MG63 (cell line): Measurements from ENCODE around the gene SGK1. TPM values are rescaled to one million over a fixed set of nuclear protein-coding genes. Genes with fewer than 3 reads are reported as not detected.
"Not testable (repeated sequence)": the region's sequence is repeated elsewhere in the genome, so short reads cannot be mapped to it uniquely, and the experiment has no call there.

ENCODE experiments used
- DNase-seq: peaks from one replicate; pipeline ENCODE4 v3.0.0-alpha.2; 2020
- H3K27me3 ChIP-seq: fragments of 250-450 bp; sonication (Bioruptor Pico); 2 replicates; pipeline ENCODE4 v1.5.1; 2020; ENCODE audit warnings: mild to moderate bottlenecking, moderate library complexity
- H3K36me3 ChIP-seq: fragments of 250-450 bp; sonication (Bioruptor Pico); 2 replicates; pipeline ENCODE4 v1.5.1; 2020; ENCODE audit warnings: mild to moderate bottlenecking, moderate library complexity
- H3K4me3 ChIP-seq: fragments of 250-450 bp; sonication (Bioruptor Pico); 2 replicates; pipeline ENCODE4 v1.5.1; 2020; ENCODE audit warnings: mild to moderate bottlenecking, moderate library complexity
- H3K9me3 ChIP-seq: fragments of 250-450 bp; sonication (Bioruptor Pico); 2 replicates; pipeline ENCODE4 v1.5.1; 2020; ENCODE audit warnings: mild to moderate bottlenecking, moderate library complexity
- total RNA-seq: library from RNA; depleted of rRNA; stranded (reverse); fragments of >200 nt; shearing (Covaris generic); gene quantifications from 2 replicates; pipeline ENCODE4 v1.2.3, GENCODE V29; 2014; ENCODE audit warnings: low replicate concordance

SGK1 gene
- total RNA-seq, 1 experiment from 2014 or later: 80.0 TPM

DNA sequence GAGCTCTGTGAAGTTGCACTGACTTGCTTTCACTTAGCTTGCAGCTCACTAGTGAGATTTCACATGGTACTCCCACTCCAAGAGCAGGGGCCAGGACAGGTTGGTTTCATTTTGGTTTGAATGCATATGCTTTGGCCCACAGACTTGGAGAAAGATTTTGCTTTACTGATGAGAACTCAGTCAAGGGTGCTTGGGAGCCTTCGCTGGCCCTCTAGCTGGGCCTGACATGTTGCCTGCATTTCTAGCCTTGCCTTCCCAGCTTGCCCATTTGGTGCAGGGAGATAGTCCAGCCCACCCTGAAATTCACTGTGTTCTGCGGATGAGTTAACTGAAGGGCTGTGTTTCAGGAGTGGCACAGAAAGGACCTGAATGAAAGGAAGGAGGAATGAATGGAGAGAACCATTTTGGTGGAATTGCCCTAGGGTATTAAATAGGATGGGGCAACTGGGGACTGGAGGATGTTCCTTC lies 1.9 kb downstream of the SGK1 start:
- DNase-seq: no peak
- no peaks in the 10 kb centered on the region for H3K9me3 ChIP-seq

DNA sequence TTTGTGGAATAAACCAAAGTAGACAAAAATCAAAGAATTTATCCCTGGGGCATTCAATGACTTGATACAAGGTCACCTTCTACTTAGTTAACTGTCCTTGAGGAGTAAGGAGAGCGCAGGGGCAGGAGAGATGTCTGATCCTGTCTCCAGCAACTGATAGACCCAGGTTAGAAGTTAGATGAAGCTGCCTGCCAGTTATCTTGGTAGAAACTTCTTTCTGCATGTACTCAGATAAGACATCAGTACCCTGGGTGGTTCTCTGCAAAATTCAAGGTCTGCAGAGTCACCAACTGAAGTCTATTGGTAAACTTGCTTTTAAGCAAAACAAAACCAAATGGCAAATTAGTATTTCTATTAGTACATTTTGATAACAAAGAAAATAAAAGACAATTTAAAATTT lies 2.7 kb downstream of the SGK1 start:
- no peaks in the 10 kb centered on the region for H3K36me3 ChIP-seq

More for the DNA sequence above, 1.9 kb downstream of the SGK1 start:
- no peaks in the 10 kb centered on the region for H3K36me3 ChIP-seq
- H3K27me3 ChIP-seq: no peaks in the 10 kb centered on the region; the same call in 1 of the 2 replicates
- no peak overlapping the region for H3K4me3 ChIP-seq

DNA sequence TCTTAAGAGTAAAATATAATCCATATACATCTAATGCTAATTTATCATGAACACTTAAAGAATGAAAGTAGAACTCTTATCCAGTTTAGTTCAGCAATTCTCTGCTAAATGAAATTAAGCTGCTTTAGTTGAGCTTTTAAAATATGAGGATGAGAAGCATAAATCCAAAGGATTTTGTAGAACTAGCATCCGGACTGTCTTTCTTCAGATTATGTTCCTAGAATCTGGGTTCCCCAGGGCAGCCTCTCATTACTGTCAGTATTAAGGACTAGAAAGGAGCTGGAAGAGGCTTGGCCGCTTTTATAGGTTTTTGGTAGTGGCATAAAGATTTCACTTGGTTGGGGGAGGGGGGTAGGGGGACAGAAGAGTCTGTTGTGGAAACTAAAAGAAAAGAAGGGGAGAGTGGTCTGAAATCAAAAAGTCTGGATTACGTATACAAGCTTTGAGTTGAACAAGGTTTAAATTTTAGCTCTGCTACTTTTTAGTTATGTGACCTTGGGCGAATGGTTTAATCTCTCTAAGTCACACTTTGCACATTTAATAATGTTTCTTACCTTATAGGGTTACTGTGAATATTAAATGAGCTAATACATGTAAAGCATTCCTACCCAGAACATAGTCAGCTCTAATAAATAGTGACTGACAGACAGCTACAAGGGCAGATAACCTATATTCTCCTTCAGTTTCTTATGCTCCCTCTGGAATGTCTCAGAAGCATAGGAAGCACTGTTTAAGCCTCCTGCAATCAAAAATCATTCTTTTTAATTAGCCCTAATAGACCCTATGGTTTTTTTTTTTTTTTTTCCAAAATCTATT lies 3.7 kb downstream of the SGK1 start:
- no peak overlapping the region for H3K4me3 ChIP-seq
- no peaks in the 10 kb centered on the region; the same call in 1 of the 2 replicates for H3K27me3 ChIP-seq
- no peaks in the 10 kb centered on the region for H3K9me3 ChIP-seq
- H3K36me3 ChIP-seq: no peaks in the 10 kb centered on the region
- no peak for DNase-seq

More for the DNA sequence above, 2.7 kb downstream of the SGK1 start:
- DNase-seq: no peak
- no peaks in the 10 kb centered on the region; the same call in 1 of the 2 replicates for H3K27me3 ChIP-seq
- H3K4me3 ChIP-seq: no peak overlapping the region
- no peaks in the 10 kb centered on the region for H3K9me3 ChIP-seq

DNA sequence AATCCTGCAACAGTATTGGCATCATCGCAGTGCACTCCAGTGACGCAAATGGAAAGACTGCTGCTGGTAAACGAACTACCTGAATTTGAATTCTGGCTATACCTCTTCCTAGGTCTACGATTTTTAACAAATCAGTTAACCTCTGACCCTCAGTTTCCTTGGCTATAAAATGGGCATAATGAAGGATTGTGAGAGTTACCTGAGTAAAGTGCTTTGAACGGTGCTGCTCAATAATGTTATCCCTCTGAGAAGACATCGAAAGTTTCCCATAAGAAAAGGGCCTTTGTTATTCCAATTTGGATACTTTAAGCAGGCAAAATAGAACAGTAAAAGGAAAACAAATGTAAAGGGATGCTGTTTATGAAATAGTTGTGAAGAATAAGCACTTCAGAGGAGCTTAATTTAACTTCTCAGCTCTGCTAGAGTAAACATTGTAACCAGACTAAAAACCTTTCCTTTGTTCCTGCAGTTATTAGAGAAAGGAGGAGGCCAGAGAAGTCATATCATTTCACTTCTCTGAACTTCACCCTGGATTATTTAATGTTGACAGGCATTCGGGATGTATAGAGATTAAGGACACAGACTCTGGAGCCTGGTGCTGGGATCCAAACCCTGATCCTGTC lies 5.8 kb downstream of the SGK1 start:
- no peaks in the 10 kb centered on the region for H3K36me3 ChIP-seq
- no peaks in the 10 kb centered on the region for H3K27me3 ChIP-seq
- no peak for DNase-seq
- no peaks in the 10 kb centered on the region for H3K9me3 ChIP-seq
- H3K4me3 ChIP-seq: no peak overlapping the region

DNA sequence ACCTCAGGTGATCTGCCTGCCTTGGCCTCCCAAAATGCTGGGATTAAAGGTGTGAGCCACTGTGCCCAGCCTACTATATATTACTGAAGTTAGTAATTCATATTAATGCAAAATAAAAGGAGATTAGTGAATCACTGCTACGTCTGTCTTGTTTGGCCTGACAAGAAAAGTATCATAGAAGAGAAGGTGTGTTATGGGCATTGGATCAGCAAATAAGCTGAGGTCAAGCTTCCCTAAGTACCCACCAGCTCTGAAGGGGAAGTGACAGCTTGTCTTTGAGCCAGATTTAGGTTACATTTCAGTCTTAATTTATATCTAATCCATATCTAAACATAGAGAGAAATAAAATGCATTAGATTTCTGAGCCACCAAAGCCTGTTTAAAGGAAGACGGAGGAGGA lies 7.1 kb downstream of the SGK1 start:
- DNase-seq: no peak
- H3K36me3 ChIP-seq: no peaks in the 10 kb centered on the region
- H3K27me3 ChIP-seq: no peaks in the 10 kb centered on the region
- no peak overlapping the region for H3K4me3 ChIP-seq
- no peaks in the 10 kb centered on the region for H3K9me3 ChIP-seq

DNA sequence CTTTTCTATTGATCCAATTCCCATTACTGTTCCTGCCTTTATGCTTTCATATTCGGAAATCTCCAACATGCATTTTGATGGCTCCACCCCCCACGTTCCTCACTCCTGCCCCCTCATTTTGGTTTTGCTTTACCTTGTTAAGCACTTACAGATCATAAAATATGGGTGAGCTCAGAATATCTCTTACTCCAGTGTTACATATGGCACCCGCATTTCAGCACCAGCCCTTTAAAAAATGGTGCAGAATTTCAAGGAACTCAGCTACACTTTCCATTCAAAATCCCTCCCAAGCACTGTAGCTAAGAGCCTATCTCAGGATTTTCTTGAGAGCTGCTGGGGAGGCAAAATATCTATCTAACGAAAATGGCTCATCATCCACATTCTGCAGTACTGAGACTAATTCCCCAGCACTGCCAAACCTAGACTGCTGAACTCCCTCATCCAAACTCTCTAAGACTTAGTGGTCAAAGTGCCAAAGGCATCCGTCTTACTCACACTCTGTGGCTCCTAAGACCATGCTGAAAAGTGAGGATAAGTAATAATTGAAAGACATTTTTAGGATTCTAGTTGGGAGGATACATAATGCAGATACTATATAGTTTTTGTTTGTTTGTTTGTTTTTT lies 7.8 kb downstream of the SGK1 start:
- H3K27me3 ChIP-seq: no peaks in the 10 kb centered on the region
- no peaks in the 10 kb centered on the region for H3K9me3 ChIP-seq
- DNase-seq: peak; percentile 66
- H3K36me3 ChIP-seq: no peaks in the 10 kb centered on the region
- H3K4me3 ChIP-seq: no peak overlapping the region

DNA sequence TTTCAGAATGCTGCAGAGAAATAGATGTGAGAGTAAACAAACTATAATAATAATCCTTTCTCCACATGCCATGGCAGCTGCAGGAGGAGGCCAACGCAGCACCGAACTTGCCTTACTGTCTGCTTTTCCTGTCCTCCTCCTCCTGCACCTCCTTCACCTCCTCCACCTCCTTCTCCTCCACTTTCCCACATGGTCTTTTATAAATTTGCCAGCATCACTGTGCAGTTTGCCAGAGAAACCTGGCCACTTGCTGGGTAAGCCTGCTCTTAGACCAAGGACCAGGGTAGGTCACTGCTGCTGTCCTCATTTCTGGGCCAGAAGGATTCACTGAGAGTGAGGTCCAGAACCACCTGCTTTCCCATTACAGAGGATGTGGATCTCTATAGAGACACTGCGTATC lies 8.7 kb downstream of the SGK1 start:
- DNase-seq: no peak
- H3K27me3 ChIP-seq: no peaks in the 10 kb centered on the region
- H3K9me3 ChIP-seq: no peaks in the 10 kb centered on the region
- no peak overlapping the region for H3K4me3 ChIP-seq
- H3K36me3 ChIP-seq: no peaks in the 10 kb centered on the region

DNA sequence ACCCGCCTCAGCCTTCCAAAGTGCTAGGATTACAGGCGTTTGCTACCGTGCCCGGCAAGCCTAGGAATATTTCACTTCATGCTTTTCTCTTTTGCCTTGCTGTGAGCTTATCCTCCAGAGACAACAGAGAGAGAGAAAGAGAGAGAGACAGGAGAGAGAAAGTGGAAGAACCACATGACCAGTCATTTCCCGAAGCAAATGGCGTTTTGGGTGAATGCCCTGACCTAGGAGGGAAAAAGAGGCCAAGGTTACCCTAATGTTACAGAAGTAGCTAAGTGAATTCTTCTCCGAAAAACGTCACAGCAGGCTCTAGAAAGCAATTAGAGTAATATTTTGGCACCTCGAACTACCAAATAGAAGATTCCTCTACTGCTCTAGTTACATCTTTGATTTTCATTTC lies 9.1 kb downstream of the SGK1 start:
- DNase-seq: no peak
- no peaks in the 10 kb centered on the region for H3K36me3 ChIP-seq
- H3K27me3 ChIP-seq: no peaks in the 10 kb centered on the region
- no peaks in the 10 kb centered on the region for H3K9me3 ChIP-seq
- no peak overlapping the region for H3K4me3 ChIP-seq

DNA sequence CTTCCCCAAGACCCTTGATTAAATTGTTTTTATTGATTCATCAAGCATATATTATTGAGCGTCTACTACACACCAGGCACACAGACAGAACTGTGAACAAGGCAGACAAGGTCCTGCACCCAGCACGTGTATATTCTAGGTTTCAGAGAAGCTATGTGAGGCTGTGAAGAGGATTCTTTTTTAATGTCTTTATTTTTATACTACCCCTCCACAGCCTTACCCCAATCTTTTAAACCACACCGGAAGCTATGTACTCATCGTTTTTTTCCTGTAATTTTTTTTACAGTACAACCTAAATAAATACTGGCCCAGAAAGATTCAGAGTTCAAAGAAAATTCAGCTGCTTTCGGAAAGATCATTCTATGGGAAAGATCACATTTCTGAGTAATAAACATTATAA lies 10.0 kb downstream of the SGK1 start:
- Histone ChIP-seq H3K4me3 (no peak overlapping the region), H3K36me3 (no peaks in the 10 kb centered on the region), H3K9me3 (no peaks in the 10 kb centered on the region), H3K27me3 (no peaks in the 10 kb centered on the region)
- no peak for DNase-seq

DNA sequence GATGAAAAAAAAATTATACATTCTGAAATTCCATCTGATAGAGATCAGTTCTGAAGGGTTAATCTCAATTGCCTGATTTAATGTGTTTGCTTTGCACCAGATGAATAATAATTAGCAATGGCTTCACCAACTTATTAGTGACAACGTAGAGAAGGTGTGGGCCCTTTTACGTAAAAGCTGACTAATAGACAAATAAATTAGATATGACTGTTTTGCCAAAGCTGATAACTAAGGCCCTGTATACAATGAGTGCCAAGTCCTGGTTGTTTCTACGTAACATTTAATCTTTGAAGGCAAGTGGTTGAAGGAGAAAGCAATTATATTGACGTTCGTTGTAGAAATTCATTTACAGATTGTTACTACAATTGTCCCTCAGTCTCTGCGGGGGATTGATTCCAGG lies 10.8 kb downstream of the SGK1 start:
- Histone ChIP-seq H3K27me3 (no peaks in the 10 kb centered on the region), H3K36me3 (no peaks in the 10 kb centered on the region), H3K4me3 (no peak overlapping the region), H3K9me3 (no peaks in the 10 kb centered on the region)
- DNase-seq: no peak

DNA sequence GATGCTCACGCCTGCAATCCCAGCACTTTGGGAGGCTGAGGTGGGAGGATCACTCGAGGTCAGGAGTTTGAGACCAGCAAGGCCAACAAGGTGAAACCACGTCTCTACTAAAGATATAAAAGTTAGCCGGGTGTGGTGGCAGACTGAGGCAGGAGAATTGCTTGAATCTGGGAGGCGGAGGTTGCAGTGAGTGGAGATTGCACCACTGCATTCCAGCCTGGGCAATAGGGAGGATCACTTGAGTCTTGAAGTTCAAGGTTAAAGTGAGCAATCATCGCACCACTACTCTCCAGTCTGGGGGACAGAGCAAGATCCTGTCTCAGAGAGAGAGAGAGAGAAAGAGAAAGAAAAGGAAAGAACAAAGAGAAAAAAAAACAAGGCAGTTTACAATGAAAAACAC lies 13.5 kb downstream of the SGK1 start:
- not testable (repeated sequence) for H3K4me3 ChIP-seq, H3K36me3 ChIP-seq, H3K27me3 ChIP-seq, DNase-seq, H3K9me3 ChIP-seq

DNA sequence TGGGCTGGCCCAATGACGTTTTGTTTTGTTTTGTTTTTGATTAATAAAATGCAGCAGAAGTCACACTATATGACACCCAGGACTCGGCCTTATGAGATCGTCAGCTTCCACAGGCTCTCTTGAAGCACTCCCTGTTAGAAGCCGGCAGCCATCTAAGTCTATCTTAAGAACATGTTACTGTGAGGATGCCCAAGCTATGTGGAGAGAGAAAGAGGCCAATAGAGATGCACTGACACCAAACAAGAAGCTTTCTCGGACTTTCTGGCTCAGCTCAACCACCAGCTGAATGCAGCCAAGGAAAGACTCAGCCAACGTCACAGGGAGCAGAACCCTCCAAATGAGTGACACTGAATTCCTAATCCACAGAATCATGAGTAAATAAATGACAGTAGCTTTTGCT lies 14.0 kb downstream of the SGK1 start:
- H3K36me3 ChIP-seq: no peaks in the 10 kb centered on the region
- no peak for DNase-seq
- H3K27me3 ChIP-seq: no peaks in the 10 kb centered on the region
- H3K9me3 ChIP-seq: no peaks in the 10 kb centered on the region
- no peak overlapping the region for H3K4me3 ChIP-seq

DNA sequence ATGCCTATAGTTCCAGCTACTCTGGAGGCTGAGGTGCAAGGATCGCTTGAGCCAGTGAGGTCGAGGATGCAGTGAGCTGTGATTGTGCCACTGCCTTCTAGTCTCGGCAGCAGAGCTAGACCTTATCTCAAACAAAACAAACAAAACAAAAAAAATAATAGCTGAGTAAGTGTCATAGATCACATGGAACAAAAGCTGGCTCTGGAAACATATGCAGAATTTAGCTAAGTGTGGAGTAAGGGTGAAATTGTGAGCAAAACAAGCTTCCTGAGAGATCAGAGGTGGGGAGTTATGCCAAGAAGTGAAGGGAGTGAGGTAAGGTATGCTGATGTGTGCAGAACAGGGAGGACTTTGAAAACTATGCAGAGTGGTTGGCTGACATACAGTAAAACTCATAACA lies 18.7 kb downstream of the SGK1 start:
- Histone ChIP-seq H3K36me3 (no peaks in the 10 kb centered on the region), H3K27me3 (no peaks in the 10 kb centered on the region), H3K4me3 (no peak overlapping the region), H3K9me3 (no peaks in the 10 kb centered on the region)
- peak; percentile 73 for DNase-seq

DNA sequence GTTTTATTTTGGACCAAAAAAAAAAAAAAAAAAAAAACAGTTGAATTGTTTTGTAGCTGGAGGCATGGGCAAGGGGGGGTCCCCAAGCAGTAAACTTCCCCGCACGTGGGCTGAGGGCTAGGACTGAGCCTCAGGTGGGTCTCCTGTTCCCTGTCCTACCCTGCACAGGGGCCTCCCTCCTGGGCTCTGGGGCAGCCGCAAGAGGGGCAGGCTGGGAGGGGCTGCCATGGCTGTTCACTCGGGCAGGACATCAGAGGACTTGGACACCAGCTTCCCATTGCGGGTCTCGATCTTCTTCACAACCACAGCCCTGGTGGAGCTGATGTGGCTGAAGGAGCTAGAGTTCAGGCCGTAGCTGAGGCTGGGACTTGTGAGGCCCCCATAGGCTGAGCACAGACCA lies 21.1 kb downstream of the SGK1 start:
- H3K9me3 ChIP-seq: no peaks in the 10 kb centered on the region
- H3K4me3 ChIP-seq: no peak overlapping the region
- no peaks in the 10 kb centered on the region for H3K36me3 ChIP-seq
- no peaks in the 10 kb centered on the region for H3K27me3 ChIP-seq
- no peak for DNase-seq

DNA sequence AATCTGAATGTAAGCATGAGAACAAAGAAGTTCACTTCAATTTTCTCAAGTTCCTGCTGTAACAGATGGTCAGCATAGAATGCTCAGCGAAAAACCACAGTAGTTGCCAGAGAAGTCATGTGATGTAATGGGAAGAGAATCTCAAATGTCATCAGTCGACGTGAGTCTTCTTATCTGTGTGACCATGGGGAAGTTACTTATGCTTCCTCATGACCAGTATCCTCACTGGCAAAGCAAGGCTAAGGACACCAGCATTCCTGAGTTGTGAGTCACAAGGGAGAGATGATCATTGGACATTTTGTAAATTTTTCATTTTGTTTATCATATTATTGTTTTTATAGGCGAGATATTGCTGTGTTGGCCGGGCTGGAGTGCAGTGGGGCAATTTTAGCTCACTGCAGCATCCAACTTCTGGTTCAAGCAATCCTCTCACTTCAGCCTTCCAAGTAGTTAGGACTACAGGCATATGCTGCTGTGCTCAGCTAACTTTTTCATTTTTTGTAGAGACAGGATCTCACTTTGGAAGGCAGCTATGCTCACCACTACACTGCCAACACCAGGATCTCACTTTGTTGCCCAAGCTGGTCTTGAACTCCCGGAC lies 21.9 kb downstream of the SGK1 start:
- no peaks in the 10 kb centered on the region for H3K36me3 ChIP-seq
- no peaks in the 10 kb centered on the region for H3K27me3 ChIP-seq
- peak; percentile 84 for DNase-seq
- peaks cover 5% of the 10 kb centered on the region; the same call in 1 of the 2 replicates for H3K9me3 ChIP-seq
- H3K4me3 ChIP-seq: no peak overlapping the region

DNA sequence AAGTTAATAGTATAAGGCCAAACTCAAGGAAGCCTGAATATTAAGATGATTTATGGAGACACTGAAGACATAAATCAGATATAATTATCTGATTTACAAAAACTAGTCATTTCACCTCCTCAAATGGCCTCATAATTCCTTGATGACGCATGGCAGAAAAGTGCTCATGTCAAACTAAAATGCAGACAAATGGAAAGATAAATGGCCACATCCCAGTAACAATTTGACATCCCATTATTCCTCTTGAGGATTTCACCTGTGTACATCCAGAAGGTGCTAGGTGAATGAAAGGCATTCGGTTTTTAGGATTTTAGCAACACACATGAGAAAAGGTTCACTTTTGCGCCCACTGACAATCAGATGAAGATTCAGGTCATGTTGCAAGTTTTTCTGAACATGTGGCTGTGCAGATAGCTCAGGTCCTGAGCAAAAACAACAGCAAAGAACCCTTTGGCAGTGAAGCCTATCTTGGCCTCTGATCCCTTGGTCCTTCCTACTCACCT lies 24.2 kb downstream of the SGK1 start:
- Histone ChIP-seq H3K9me3 (peaks cover 5% of the 10 kb centered on the region; the same call in 1 of the 2 replicates), H3K4me3 (no peak overlapping the region), H3K27me3 (no peaks in the 10 kb centered on the region), H3K36me3 (no peaks in the 10 kb centered on the region)
- DNase-seq: no peak

DNA sequence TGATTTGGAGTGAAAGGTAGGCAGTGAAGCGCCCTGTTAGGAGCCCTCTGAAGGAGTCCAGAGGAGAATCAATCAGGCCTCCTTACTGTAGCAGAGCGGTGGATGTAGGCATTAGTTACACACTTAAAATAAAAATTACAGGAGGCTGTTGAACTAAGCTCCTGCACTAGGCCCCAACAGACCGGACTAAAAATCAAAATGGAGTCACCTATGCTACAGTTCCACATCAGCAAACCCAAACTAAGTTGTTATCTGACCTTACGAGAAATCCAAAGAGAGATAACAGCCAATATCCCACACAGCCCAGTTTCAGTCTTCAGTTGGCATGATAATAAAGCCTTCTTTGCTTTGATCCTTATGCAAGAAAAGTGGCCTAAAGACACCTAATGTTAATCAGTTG lies 26.8 kb downstream of the SGK1 start:
- no peak overlapping the region for H3K4me3 ChIP-seq
- H3K36me3 ChIP-seq: no peaks in the 10 kb centered on the region
- H3K9me3 ChIP-seq: peaks cover 5% of the 10 kb centered on the region; the same call in 1 of the 2 replicates
- DNase-seq: no peak
- H3K27me3 ChIP-seq: no peaks in the 10 kb centered on the region
